K562 (cell line): ENCODE results near the gene TENT4A. TPM values are rescaled to one million over a fixed set of nuclear protein-coding genes. Genes with fewer than 3 reads are reported as not detected.

Experiments used
- ATAC-seq: fragments of 200-7000 bp; cut with Tn5 transposase; 3 replicates; pipeline ENCODE4 v1.9.1; 2020; ENCODE audit warnings: moderate library complexity
- BruUV-seq: library from RNA; stranded (reverse); fragments of 400-500 nt; replicated peaks from 2 replicates; lab custom pipeline; 2021; lab: Mats Ljungman, UMichigan
- CTCF ChIA-PET: fragments of 300-600 bp; formaldehyde crosslinking; extraction: SDS; loops from one replicate; lab custom pipeline; 2021; ENCODE audit warnings: low intra/inter-chr PET ratio; lab: Yijun Ruan, JAX
- POLR2A ChIA-PET: fragments of 300-600, 350-650 bp; sonication (Branson Sonifier 250); formaldehyde crosslinking; extraction: SDS; loops from one replicate; lab custom pipeline; 2021; ENCODE audit warnings: antibody characterized with exemption, inconsistent platforms; lab: Yijun Ruan, JAX
- DNase-seq, 4 experiments: peaks; one replicate each; pipeline versions ENCODE4 v3.0.0 to v3.0.0-alpha.2; 2011 to 2018; ENCODE audit warnings: low spot score in 3 of 4, mixed read lengths in 3 of 4; ENCODE audit errors: extremely low read depth in 1 of 4
- FAIRE-seq: peaks from 2 replicates; lab custom pipeline; 2011; peaks lifted over from hg19 to GRCh38; lab: Jason Lieb, UNC
- H2AFZ ChIP-seq: 2 replicates; pipeline ENCODE4 v1.6.0; 2011; ENCODE audit warnings: low read depth, low read length, control low read depth, inconsistent platforms
- H3K27ac ChIP-seq: fragments of 200-600 bp; 3 replicates; pipeline ENCODE4 v1.8.0; 2011; ENCODE audit warnings: low read depth, mild to moderate bottlenecking, control low read depth, inconsistent platforms, low read length, moderate library complexity, mixed read lengths; ENCODE audit errors: extremely low read depth
- H3K27me3 ChIP-seq, 2 experiments: fragments of 300-600 bp in 1 of 2; 2 replicates in 1 of 2; 3 replicates in 1 of 2; pipeline versions ENCODE4 v1.6.0 to v1.8.0; 2011; ENCODE audit warnings: inconsistent platforms in 2 of 2, low read length in 2 of 2, mild to moderate bottlenecking in 1 of 2, mixed read lengths in 1 of 2, moderate library complexity in 1 of 2; ENCODE audit not compliant: control insufficient read depth in 2 of 2, insufficient read depth in 2 of 2
- H3K36me3 ChIP-seq: fragments of 300-600 bp; 3 replicates; pipeline ENCODE4 v1.8.0; 2011; ENCODE audit warnings: mild to moderate bottlenecking, low read length, inconsistent platforms; ENCODE audit not compliant: control insufficient read depth, insufficient read depth
- H3K4me1 ChIP-seq, 2 experiments: fragments of 200-600 bp in 1 of 2; replicated peaks in 1 of 2; 2 replicates in 1 of 2; 3 replicates in 1 of 2; pipeline versions ENCODE4 v1.5.1 to v1.8.0; 2011; ENCODE audit warnings: inconsistent platforms in 2 of 2, low read length in 2 of 2, mild to moderate bottlenecking in 1 of 2, mixed read lengths in 1 of 2, moderate library complexity in 1 of 2; ENCODE audit not compliant: control insufficient read depth in 2 of 2, insufficient read depth in 2 of 2
- H3K4me2 ChIP-seq: 2 replicates; pipeline ENCODE4 v1.6.1; 2011; ENCODE audit warnings: low read length, control low read depth, inconsistent platforms, mixed read lengths; ENCODE audit not compliant: insufficient read depth
- H3K4me3 ChIP-seq: fragments of 200-600 bp; sonication (generic), shearing (Covaris generic); 2 replicates; pipeline ENCODE4 v1.5.1; 2016; ENCODE audit warnings: control low read depth, inconsistent platforms
- H3K79me2 ChIP-seq: fragments of 200-600 bp; 3 replicates; pipeline ENCODE4 v1.8.0; 2011; ENCODE audit warnings: low read length, inconsistent platforms; ENCODE audit not compliant: control insufficient read depth, insufficient read depth
- H3K9ac ChIP-seq, 2 experiments: 2 replicates each; pipeline versions ENCODE4 v1.6.0 to v1.6.1; 2011; ENCODE audit warnings: low read depth in 2 of 2, low read length in 2 of 2, control low read depth in 1 of 2, inconsistent platforms in 1 of 2, mild to moderate bottlenecking in 1 of 2, mixed read lengths in 1 of 2; ENCODE audit not compliant: insufficient read depth in 1 of 2
- H3K9me1 ChIP-seq: one replicate; pipeline ENCODE4 v1.6.0; 2011; ENCODE audit warnings: inconsistent platforms, mild to moderate bottlenecking, low read length, moderate library complexity; ENCODE audit not compliant: control insufficient read depth, insufficient read depth
- H3K9me3 ChIP-seq: replicated peaks from 2 replicates; pipeline ENCODE4 v1.5.1; 2011; ENCODE audit warnings: low read depth, low read length, inconsistent platforms; ENCODE audit not compliant: control insufficient read depth, insufficient read depth
- H4K20me1 ChIP-seq: replicated peaks from 2 replicates; pipeline ENCODE4 v1.6.1; 2011; ENCODE audit warnings: low read length, inconsistent platforms, mixed read lengths; ENCODE audit not compliant: control insufficient read depth, insufficient read depth
- CUX1 ChIP-seq: fragments of 200-800 bp; sonication (Bioruptor generic); IDR thresholded peaks from 2 replicates; pipeline ENCODE4 v1.6.1; 2016; ENCODE audit warnings: missing genetic modification characterization, missing compliant biosample characterization
- FOXJ3 ChIP-seq: sonication (generic); formaldehyde crosslinking; IDR thresholded peaks from 2 replicates; pipeline ENCODE4 v1.4.0; 2020; ENCODE audit warnings: mild to moderate bottlenecking, missing genetic modification reagents
- FOXK2 ChIP-seq, 2 experiments: fragments of 450-650 bp; IDR thresholded peaks in 1 of 2; conservative IDR thresholded peaks in 1 of 2; 2 replicates each; pipeline ENCODE4 v1.6.1; 2016; ENCODE audit warnings: low read depth in 2 of 2, mild to moderate bottlenecking in 1 of 2
- KDM4B ChIP-seq, 2 experiments: fragments of 450-650 bp in 1 of 2; sonication (generic) in 1 of 2; IDR thresholded peaks; 2 replicates each; pipeline ENCODE4 v1.6.1; 2016 to 2017; ENCODE audit warnings: borderline replicate concordance in 2 of 2, antibody characterized with exemption in 1 of 2, low read depth in 1 of 2, mild to moderate bottlenecking in 1 of 2
- KLF10 ChIP-seq: fragments of 250-450 bp; sonication (Bioruptor Pico); IDR thresholded peaks from 2 replicates; pipeline ENCODE4 v1.6.1; 2021; ENCODE audit warnings: matching md5 sums
- KLF13 ChIP-seq: fragments of 450-650 bp; IDR thresholded peaks from 2 replicates; pipeline ENCODE4 v1.6.1; 2016; ENCODE audit warnings: missing genetic modification characterization, low read depth, mild to moderate bottlenecking, missing compliant biosample characterization, moderate library complexity, borderline replicate concordance
- NFE2 ChIP-seq: IDR thresholded peaks from 2 replicates; pipeline ENCODE4 v1.6.1; 2014; ENCODE audit warnings: antibody characterized with exemption, low read depth
- PATZ1 ChIP-seq: fragments of 250-450 bp; sonication (Bioruptor Pico); IDR thresholded peaks from 2 replicates; pipeline ENCODE4 v1.5.0; 2020; ENCODE audit warnings: mild to moderate bottlenecking, borderline replicate concordance
- RBFOX2 ChIP-seq: fragments of 200-400 bp; formaldehyde crosslinking; IDR thresholded peaks from 2 replicates; pipeline ENCODE4 v1.6.1; 2017; ENCODE audit warnings: low read depth, mild to moderate bottlenecking, low read length, moderate library complexity
- RBM25 ChIP-seq: fragments of 200-400 bp; formaldehyde crosslinking; IDR thresholded peaks from 2 replicates; pipeline ENCODE4 v1.6.1; 2018; ENCODE audit warnings: low read length, low read depth, moderate library complexity; ENCODE audit not compliant: severe bottlenecking
- WGBS: fragments of 100-300 bp; shearing (Covaris generic); methylation state at CpG from one replicate; pipeline ENCODE4 v1.1.6; 2016; ENCODE audit warnings: low coverage, mixed read lengths; ENCODE audit not compliant: insufficient coverage; ENCODE audit errors: missing lambda C conversion rate; 5-methylcytosine and 5-hydroxymethylcytosine counted together
- in situ Hi-C: fragments of 300-500 bp; cut with MboI; formaldehyde crosslinking; loops from 4 replicates; pipeline ENCODE4 v1.15.0; 2018; ENCODE audit warnings: inconsistent platforms, mixed read lengths
- intact Hi-C: fragments of 100-400 bp; cut with micrococcal nuclease; formaldehyde crosslinking; loops from 2 replicates; pipeline ENCODE4 v1.14.2; 2022
- polyA plus RNA-seq, 8 experiments: library from polyadenylated mRNA; depleted of rRNA in 4 of 8; stranded (reverse) in 5 of 8; unstranded in 3 of 8; fragments of >200 nt; fragmentation: Nextera tagmentation in 2 of 8; fragmentation: Illumina TruSeq in 1 of 8; extraction: Ambion mirVana in 2 of 8; extraction: Trizol in 1 of 8; gene quantifications; 2 replicates each; pipeline versions ENCODE4 v1.2.1 to v1.2.3, GENCODE V29; 2011 to 2014; ENCODE audit warnings: inconsistent platforms in 1 of 8, missing spikeins in 1 of 8
- total RNA-seq, 7 experiments: library from RNA; depleted of rRNA in 6 of 7; stranded (reverse); fragments of >200 nt in 6 of 7; fragmentation: Illumina TruSeq in 2 of 7; extraction: Trizol in 2 of 7; gene quantifications; 2 replicates each; pipeline versions ENCODE4 v1.2.1 to v1.2.3, GENCODE V29; 2011 to 2021; ENCODE audit warnings: low replicate concordance in 1 of 7

TENT4A gene
- total and polyA plus RNA-seq, 9 of the 15 experiments (the other 6 are each of a cell fraction or from before 2014, with no cell fraction given), result 1.3 to 27.3 (median 13.0) TPM

- BruUV-seq, result no TSS peak
- 31% methylated on average over 17 of the region's 17 CpGs for WGBS
- ATAC-seq (no peak), FAIRE-seq (peak; percentile 42), DNase-seq (no peak)
- intact Hi-C loops, result loop anchor here (10.0 kb wide), 1 partner anchor 341 kb away; the partner anchor contains the start of gene MED10
- peaks cover 53% of the 10 kb centered on the region for H3K36me3 ChIP-seq
- POLR2A ChIA-PET, result no interaction called here
- peak overlapping the region; percentile 83 for H3K4me3 ChIP-seq
- H2AFZ ChIP-seq, result no peak overlapping the region
- H3K27me3 ChIP-seq, result no peaks in the 10 kb centered on the region
- CTCF ChIA-PET, result no interaction called here
- H4K20me1 ChIP-seq, result peaks cover 61% of the 10 kb centered on the region
- no peaks in the 10 kb centered on the region for H3K9me3 ChIP-seq
- peak overlapping the region; percentile 82 for H3K4me2 ChIP-seq
- H3K9ac ChIP-seq, result peak overlapping the region; percentile 35 to 89; a peak in 3 of 4 replicates
- no peak overlapping the region for H3K27ac ChIP-seq
- H3K4me1 ChIP-seq, result peaks cover 42% of the 10 kb centered on the region in 2 experiments; a peak in 4 of 5 replicates
- in situ Hi-C loops, result loop anchor here (5.0 kb wide), 1 partner anchor 84 kb away; the partner anchor contains the start of genes NSUN2 and SRD5A1
- peaks cover 30% of the 10 kb centered on the region for H3K9me1 ChIP-seq
- H3K79me2 ChIP-seq, result peaks cover 69% of the 10 kb centered on the region
- TF ChIP-seq RBFOX2 (peak; percentile 39; the same call in 1 of the 2 replicates), RBM25 (no peak), FOXJ3 (CRISPR knock-in tag) (no peak), PATZ1 (CRISPR knock-in tag) (no peak), FOXK2 (conservative IDR thresholded peaks at IDR 0.05 in 1 of 2, IDR thresholded peaks at IDR 0.05 in 1 of 2; ENCODE audit: low read depth in 2 of 2) (peak; percentile 44 to 62; a peak in 2 of 4 replicates), CUX1 (CRISPR knock-in tag) (no peak), NFE2 (no peak), KLF10 (CRISPR knock-in tag) (no peak), KDM4B (IDR thresholded peaks at IDR 0.05; ENCODE audit: borderline replicate concordance in 2 of 2, low read depth in 1 of 2) (no peak), KLF13 (tag) (no peak)
These were observed 2.8 kb downstream of the TENT4A start for GRCh38 chr5:6715758-6716628.
